ENCODE results near the gene IL3. TPM values are rescaled to one million over a fixed set of nuclear protein-coding genes. Genes with fewer than 3 reads are reported as not detected.

The IL3 gene
- total RNA-seq, 1 donor from 2014 or later, result 0.82 TPM

DNA sequence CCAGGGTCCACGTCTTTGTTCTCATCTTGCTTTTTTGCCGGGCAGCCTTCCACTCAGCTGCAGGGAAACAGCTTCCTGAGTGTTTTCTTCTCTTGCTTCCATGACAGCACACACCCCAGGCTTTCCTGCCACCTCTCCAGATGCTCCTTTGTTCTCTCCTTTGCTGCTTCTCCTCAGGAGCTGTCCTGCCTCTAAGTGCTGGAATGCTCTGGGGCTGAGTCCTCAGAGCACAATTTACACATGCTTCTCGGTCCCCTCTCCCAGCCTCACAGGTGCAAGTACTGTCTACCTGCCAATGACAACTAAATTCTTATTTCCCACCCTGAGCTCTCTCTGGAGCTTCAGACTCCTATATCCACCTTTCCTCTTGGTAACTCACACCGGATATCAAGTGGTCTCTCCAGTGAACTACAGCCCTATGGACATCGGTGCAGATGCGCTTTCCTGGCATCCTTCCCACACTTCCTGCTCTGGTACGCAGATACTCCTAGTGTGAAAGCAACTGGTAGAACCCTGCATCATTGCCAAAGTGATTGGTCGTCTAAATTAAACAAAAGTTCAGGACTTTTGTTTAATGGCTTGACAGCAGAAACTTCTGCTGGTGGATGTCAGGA, 35.6 kb upstream of the IL3 start:
- intact Hi-C loops (cut with micrococcal nuclease), result loop anchor here (5.0 kb wide), 2 partner anchors 228 to 278 kb away; partner anchors contain the start of gene FNIP1

DNA sequence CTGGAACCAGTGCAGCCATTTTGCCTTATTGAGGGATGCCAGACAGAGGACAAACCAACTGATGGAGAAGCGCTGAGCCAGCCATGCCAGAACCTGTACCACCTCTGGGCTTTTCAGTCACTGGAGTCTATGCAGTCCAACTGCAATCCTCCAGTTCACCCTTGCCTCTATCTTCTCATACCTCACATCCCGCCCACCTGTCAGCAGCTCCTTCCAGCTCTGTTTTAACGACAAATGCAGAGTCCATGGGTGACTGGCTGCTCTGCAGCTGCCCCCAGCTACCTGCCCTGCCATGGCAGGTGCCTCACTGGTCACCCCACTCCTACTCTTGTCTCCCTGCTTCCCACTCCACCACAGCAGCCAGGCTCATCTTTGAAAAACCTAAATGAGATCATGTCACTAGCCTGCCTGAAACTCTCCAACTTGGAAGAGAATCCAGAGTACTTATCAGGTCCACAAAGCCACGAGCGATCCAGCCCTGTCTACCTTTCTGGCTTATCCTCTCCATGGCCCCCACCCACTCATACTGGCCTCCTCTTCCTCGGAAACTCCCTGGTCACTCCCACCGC, 35.0 kb upstream of the IL3 start:
- intact Hi-C loops (cut with micrococcal nuclease), result no loop called here

DNA sequence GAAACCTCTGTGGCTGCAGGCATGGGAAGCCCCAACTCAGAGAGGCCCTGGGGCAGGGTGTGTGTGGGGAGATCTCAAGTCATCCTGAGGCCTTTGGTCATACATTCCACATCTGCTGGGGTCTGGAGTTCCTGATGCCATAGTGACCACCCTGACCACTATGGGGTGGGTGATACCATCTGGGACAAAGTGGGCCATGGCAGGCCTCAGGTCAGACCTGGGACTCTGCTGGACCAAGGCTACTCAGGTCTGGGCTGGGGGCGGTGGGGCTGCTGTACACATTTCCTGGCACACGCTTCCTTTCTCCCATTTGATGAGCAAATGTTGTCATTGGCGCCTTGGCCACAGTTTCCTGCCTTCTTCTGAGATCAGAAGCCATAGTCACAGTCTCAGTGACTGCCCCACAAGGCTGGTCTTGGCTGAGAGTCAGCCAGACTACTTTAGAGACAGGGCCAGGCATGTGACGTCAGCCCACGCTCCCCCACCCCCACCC, 33.9 kb upstream of the IL3 start:
- intact Hi-C loops (cut with micrococcal nuclease), result no loop called here

DNA sequence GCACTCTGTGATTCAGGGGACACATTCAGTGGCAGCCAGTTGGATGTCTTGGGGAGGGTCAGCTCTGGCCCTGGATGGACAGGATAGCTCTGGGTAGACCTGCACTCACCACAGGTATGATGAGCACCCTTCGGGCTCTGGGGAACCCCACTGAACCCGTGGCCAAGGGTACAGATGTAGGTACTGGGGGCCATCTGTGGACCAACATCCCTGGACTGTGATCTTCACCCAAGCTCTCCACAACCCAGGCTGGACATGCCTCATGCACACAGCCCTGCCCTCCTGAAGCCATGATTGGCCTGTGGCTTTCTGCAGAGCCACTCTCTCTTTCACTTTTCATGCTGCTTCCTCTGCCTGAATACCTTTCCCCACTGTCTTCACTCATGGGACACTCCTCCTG, 33.4 kb upstream of the IL3 start:
- intact Hi-C loops (cut with micrococcal nuclease), result no loop called here

DNA sequence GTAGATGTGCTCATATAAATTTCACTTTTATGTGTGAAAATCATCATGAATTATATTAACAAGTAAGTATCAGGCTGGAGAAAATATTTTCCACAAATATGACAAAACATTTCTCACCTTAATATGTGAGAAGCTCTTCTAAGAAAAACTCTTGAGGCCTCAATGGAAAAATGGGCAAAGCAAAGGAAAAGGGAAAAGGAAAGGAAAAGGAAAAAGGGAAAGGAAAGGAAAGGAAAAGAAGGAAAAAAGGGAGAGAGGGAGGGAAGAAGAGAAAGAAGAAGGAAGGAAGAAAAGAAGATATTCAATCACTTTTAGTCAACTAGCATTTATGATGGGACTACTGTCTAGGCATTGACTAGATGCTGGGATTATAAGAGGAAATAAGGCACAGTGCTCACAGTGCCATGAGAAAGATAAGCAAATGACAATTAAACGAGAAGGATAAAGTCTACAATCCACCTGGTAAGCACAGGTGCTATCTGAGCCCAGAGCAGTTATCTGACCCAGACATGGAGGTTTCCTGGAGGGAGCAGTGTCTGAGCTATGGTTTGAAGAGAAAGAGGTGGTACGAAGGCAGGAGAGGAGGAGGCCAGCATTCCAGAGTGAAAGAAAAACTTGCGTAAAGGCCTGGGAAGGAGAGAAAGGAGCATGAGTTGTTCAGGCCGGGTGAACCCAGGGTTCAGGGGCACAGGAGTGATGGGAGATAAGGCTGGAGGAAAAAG, 30.7 kb upstream of the IL3 start:
- intact Hi-C loops (cut with micrococcal nuclease), result no loop called here

DNA sequence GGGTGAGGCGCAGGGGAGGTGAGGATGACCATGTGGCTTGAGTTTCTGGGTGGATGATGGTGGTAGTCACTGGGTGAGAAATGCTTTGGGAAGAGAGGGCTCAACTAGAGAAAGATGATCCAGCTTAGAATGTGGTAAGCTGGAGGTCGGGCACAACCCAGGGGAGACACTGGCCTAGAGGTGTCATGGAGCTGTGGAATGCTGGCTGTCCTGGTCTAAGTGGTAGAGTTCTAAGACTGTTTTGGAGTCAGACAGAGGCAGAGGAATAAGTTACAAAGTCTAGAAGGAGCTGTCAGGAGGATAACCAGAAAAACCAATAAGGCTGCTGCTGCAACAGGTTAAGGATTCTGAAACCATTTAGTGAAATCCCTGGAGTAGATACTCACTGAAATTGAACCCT, 29.8 kb upstream of the IL3 start:
- intact Hi-C loops (cut with micrococcal nuclease), result no loop called here

DNA sequence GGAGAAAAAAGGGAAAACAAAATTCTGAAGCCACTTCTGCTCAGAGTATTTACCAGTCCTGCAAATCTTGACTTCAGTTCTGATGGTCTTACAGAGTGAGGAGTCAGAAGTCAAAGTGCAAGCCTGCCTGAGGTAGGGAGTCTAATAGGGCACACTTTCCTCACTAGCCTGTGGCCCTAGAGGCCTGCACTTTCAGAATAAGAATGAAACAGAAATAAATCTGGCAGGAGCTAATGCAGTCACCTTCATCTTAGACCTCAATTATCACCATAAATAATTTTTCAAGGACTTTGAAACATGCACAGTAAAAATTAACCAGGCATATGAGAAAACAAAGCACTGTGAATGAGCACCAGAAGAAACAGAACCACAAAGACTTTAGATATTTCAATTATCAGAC, 28.3 kb upstream of the IL3 start:
- intact Hi-C loops (cut with micrococcal nuclease), result no loop called here

DNA sequence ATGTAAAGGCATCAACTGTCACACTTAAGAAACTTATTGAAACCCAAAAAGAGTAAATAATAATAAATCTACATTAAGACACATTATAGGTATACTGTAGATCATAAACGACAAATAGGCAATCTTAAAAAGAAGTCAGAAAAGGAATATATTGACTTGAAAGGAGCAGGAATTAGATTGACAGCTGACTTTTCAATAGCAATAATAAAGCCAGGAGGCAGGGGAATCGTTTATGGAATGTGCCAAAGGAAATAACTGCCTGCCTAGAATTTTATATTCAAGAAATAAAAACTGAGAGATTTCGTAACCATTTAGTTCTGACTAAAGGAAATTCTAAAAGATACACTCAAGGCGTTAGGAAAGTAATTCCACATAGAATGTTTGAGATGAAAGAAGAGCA, 27.3 kb upstream of the IL3 start:
- intact Hi-C loops (cut with micrococcal nuclease), result no loop called here

DNA sequence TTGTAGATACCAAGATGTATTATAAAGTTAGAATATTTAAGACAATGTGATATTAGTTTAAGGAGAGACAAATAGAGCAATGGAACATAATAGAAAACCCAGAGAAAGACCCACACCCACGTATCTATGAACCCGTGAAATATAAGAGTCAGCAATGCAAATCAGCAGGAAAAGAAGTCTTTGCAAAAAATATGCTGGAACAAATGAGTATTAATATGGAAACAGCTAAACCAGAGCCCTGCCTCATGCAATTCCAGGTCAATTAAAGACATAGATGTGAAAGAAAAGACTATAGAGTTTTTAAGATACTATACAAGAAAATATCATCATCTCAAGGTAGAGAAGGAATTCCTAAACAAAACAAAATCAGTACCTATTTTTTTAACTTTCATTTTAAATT, 23.1 kb upstream of the IL3 start:
- intact Hi-C loops (cut with micrococcal nuclease), result no loop called here

DNA sequence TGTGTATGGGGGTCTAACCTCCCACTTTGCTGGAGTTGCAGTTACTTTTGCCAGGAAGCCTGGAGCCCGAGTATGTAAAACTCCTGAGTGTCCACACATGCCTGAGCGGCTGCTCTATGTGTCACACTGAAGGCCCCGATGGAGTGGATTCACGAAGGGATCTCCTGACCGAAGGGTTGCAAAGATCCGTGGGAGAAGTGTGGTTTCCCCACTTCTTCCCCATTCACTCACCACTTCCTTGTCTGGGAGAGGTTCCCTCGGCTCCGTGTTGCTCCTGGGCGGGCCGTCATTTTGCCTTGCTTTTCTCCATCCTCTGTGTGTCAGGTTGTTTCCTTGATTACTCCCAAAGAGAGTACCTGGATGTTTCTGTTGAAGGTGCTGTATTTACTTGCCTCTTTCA, 16.2 kb upstream of the IL3 start:
- intact Hi-C loops (cut with micrococcal nuclease), result no loop called here

DNA sequence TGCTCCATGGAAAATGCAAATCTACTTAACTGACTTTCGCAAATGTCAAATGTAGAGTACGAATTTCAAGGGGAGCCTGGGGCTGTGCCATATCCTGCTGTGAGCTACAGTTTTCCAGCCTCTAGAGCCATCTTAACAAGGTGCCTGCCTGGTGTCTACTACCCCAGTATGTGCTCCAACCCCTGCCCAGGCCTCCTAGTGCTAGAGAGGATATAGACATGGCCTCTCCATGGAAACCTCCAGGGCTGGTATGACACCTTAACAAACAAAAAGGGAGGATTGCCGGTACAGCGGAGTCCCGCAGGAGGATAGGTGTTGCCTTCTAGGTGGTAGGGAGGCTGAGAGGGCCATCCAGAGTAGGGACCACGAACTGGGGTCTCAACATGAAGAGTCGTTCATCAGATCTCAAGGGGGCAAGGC, 13.6 kb upstream of the IL3 start:
- intact Hi-C loops (cut with micrococcal nuclease), result no loop called here

DNA sequence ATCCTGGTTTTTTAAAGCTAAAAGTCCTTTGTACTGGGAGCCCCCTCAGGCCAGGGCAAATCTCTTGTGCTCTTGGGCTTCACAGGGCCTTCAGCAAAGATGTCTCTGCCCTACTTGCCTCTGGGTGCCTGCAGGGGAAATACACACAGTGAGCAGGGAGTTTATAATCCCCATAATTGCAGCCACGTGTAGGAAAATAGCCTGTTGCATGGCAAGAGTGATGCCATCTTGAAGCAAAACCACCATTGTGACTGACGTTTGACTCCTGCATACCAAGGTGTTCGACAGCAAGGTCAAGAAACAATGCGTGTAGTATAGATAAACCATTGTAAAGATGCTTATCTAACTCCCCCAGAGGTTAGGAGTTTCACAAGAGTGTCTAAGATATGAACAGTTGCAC, 11.4 kb upstream of the IL3 start:
- intact Hi-C loops (cut with micrococcal nuclease), result no loop called here

DNA sequence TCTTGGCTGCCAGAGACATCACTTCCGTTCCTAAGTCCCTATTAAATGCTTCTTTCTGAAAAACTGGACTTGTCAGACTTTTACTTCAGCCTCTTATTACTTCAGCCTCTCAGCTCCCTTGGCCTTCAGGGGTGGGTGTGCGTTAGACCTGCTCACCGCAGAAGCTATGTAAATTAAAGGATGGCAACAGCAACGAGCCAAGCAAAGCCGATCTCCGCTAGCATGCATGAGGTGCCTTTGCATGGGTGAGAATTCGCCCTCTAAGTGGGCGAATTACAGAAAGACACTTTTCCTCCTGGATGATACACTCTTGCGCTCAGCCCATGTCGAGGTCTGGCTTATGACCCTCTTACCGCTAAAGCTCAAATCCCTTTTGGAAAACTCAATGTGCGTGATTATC, 10.9 kb upstream of the IL3 start:
- intact Hi-C loops (cut with micrococcal nuclease), result no loop called here

DNA sequence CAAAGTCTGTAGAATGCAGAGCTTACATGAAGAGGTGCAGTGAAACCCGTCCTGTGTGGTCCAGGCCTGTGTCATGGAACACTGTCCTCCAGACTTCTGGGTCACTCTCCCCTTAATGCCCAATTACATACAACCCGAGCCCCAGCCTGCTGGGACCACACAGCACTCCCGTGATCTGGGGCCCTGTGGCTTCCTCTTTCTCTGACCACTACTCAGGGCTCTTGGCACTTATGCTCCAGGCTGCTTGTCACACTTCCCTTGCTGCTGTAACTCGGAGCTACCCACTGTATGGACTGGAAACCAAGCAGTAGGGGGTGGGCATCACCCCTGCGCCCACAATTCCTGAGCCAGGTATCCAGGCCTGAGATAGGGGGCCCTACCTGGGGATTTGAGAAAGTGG, 10.3 kb upstream of the IL3 start:
- intact Hi-C loops (cut with micrococcal nuclease), result no loop called here

DNA sequence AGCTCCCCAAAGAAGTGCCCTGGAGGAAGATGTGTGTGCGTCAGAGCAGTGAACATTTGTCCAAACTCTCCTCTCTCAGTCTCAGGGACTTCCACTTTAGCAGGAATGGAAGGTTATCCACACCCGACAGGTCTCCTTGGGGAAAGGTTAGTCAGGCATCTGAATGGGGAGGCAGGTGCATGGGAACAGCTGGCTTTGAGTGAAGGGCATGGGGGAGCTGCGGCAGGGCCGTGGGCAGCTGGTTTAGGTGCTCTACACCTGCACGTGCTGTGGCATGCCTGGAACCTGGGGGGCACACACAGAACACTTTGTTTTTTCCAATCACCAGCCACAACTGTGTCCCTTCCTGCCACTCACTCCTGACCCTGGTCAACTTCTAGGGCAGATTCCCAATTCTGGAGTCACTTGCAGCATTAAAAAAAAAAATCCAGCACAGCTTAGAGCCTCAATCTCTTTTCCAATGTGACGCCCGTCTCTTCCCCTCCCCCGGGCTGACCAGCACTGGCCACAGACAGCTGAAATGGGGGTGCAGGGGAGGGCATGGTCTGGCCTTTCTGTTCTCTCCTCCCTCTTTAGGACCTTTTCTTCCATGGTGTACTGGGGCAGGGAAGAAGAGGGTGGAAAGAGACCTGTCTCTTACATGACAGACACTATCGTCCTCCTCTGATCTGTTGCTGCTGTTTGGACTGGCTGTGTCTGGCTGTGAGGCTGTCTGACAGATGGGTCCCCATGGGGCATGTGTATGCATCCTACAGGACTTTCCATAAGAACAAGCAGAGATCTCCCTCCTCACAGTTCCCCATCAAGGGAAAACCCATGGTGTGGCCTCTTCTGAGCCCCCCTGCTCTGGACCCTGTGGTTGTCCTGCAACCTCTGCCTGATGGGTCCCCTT, 9.5 kb upstream of the IL3 start:
- intact Hi-C loops (cut with micrococcal nuclease), result no loop called here

DNA sequence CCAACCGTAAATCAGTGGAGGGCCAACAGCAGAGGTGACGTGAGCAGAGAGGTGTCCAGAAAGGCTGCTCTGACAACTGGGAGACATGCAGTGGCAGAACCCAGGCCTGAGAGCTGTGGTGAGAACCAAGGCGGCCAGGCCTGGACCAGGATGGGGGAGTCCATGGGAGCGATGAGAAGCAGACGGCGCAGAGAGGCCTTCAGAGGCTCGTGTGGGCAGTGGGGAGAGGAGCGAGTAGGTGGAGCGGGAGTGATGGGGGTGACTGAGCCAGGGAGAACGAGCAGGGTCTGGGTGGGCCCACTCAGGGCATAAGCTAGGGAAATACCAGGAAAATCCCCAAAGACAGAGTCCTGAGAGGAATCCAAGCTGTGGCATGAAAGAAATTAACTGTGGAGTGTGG, 7.9 kb upstream of the IL3 start:
- intact Hi-C loops (cut with micrococcal nuclease), result no loop called here

DNA sequence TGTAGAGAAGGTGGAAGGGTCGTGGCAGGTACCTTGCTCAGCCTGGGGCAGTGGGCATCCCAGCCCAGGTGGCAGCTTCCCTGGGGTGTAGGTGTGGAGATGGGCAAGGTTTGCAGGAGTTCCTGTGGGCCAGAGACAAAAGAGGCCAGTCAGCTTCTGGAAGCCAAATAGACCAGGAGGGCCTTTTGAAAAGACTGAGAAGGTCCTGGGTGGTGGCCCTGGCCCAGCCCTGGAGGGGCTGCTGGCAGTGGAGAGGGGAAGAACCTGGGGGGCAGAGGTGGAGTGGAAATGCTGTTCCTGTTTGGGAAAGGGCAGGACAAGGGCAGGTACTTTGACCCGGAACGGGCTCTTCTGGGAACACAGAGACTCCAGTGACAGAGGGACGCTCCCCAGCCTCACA, 7.0 kb upstream of the IL3 start:
- intact Hi-C loops (cut with micrococcal nuclease), result no loop called here

DNA sequence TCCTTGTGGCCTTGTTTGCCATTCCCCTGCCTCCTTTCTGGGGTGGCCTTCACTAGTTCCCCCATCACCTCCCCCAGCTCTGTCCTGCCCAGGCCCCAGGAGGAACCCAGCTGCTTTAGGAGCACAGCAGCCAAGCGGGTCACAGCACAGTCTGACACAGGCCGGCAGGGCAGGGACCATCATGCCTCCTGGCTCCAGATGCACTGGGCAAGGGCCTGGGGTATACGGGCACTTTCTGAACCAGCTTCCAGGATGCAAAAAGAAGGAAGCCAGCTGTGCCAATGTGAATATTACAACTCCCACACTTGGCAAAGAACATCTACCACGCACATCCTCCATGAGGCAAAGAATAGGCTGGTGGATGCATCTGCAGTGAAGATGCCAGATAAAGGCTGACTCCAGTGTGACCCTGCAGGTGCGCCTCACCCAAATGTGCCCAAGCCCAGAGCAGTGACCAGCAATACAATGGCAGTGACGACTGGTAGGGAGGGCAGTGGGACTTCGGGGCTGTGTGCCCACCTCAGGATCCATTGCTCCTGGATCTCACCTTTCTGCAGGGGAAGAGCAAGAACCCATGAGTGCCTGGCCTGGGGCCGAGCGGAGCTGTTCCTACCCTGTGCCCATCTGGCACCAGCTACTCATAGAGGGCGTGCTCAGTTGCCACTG, 6.3 kb upstream of the IL3 start:
- intact Hi-C loops (cut with micrococcal nuclease), result no loop called here

DNA sequence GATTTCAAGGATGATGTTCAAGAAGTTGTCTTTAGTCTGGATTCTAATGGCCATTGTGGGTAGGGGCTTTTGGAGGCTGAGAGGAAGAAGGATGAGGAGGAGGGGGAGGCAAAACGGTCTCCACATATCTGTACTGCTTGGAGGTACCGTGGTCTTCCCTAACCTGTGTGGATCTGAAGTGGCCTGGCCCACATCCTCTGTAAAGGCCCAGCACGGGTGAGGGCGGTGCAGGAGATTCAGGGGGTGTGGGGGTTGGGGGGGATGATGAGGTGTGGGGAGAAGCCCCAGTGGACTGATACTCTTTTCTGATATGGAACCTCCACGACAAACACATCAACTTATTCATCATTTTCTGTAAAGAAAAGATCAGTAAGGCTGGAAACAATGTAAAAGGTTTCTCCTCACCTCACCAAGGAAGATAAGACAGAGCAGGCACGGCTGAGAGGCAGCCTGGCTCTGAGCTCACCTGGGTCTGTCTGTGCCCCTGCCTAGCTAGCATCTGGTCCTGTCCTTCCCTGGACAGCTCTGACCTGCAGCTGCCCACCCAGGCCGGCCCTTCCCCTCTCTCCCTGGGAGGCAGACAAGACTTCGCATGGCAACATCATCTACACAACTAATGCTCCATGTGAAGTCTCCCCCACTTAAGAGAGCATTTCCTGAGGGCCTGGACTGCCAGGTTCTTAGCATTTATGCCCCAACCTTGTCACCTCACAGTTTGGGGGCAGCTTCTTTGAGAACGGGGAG, 5.6 kb upstream of the IL3 start:
- intact Hi-C loops (cut with micrococcal nuclease), result no loop called here

DNA sequence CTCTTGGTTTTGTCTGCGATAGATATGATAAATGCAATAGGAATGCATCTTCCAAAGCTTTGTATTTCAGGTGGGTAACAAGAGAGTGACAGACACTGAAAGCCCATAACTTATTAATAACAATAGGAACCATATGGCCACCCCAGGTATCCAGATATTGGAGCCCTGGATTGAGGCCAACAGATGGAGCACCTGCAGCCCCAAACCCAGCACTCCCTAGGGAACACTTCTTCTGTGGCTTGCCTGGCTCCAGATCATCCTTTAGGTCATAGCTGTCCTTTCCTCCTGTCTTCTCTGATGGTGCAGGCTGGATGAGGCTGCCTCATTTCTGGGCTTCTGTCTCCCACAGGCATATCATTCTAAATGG, 5.0 kb upstream of the IL3 start:
- intact Hi-C loops (cut with micrococcal nuclease), result no loop called here

Data from T-helper 2 cell treated with Interferon-gamma antibody and Interleukin-4, amounts not matched to agents 100 ng/mL and 5 ng/mL, for 36 hours (primary cell).